HG02610 (cell line): ENCODE results near the gene OXA1L.
"Not testable (repeated sequence)": the region's sequence is repeated elsewhere in the genome, so short reads cannot be mapped to it uniquely, and the experiment has no call there.

Source experiments
- ATAC-seq: cut with Tn5 transposase; IDR thresholded peaks from one replicate; pipeline ENCODE4 v1.9.1; 2021; ENCODE audit warnings: mild to moderate bottlenecking, moderate library complexity; ENCODE audit not compliant: unreplicated experiment

OXA1L gene

GRCh38 chr14:22766457-22767322 lies at the start of gene OXA1L:
Gene OXA1L (plus strand): TSS chr14:22766688. CDS start chr14:22766702, 14 bp downstream.
- peak; percentile 81 for ATAC-seq

- ATAC-seq: no peak
Measured at GRCh38 chr14:22718091-22718490, 48.4 kb upstream of the OXA1L start.

DNA sequence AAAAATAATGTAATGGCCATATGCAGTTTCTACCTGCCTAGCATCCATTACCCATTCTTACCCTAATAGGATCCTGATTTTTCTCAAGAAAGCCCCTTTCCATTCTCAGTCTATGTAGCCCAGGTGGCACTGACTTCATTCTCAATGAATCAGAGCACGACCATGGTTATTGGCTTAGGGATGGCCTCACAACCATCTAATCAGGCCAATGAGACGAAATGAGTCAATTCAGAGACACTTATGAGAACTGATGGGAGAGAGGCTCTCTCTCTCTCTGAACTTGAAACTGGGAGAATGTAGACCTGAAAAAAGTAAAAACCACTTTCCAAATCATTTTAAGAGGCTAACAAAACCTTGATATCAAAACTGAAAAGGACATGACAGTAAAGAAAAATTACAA lies 45.3 kb upstream of the OXA1L start:
- no peak for ATAC-seq

DNA sequence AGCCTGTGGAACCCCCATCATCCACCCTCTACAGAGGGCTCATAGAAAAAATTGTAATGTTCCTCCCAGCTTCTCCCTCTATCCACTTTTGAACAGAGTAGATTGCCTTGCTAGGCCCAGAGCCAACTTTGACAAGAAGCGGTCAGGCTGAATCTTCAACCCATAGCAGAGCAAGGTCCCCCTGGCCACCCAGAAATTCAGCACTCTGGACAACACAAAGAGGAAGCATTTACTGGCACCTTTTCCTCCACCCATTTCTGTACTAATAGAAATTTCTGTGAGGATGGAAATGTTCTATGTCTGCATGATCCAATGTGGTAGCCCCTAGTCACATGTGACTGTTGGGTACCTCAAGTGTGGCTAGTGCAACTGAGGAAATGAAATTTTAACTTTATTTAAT lies 42.7 kb upstream of the OXA1L start:
- ATAC-seq: no peak

- ATAC-seq: not testable (repeated sequence)
Measured at GRCh38 chr14:22724847-22725246, 41.6 kb upstream of the OXA1L start.

- ATAC-seq: not testable (repeated sequence)
Measured at GRCh38 chr14:22725374-22725773, 41.1 kb upstream of the OXA1L start.

DNA sequence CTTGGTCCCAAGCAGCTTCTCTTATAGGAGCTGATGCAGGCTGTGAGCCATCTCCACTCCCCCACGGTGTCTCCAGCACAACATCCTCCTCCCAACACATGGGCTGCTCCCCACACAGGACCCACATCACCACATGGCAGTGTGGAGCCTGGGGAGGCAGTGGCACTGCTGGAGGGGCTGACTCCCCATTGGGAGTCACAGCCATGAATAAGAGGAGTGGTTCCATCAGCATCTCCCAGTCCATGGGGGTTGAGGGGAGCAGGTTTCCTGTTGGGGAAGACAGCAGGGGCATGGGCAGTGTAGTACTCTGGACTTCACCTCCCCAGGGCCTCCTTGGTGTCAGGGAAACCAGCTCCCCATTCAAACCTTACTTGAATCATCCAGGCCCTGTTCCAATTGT lies 40.5 kb upstream of the OXA1L start:
- ATAC-seq: no peak

GRCh38 chr14:22732062-22732461 lies 34.4 kb upstream of the OXA1L start:
- not testable (repeated sequence) for ATAC-seq

- ATAC-seq: no peak
Measured at GRCh38 chr14:22733829-22734228, 32.7 kb upstream of the OXA1L start.

GRCh38 chr14:22735096-22735495 lies 31.4 kb upstream of the OXA1L start:
- no peak for ATAC-seq

DNA sequence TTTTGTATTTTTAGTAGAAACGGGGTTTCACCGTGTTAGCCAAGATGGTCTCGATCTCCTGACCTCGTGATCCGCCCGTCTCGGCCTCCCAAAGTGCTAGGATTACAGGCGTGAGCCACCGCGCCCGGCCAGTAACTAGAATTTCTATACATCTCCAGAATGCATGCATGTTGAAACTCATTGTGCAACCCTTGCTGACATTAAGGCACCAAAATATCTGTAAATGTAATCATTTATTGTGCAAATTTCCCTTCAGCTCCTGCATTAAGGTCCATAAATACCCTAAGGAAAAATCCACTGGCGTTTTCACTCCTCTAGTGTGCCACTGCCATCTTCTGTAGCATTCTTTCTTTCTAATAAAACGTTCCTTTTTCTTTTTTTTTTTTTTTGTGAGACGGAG lies 30.1 kb upstream of the OXA1L start:
- not testable (repeated sequence) for ATAC-seq

GRCh38 chr14:22737052-22737451 lies 29.4 kb upstream of the OXA1L start:
- peak; percentile 85 for ATAC-seq

DNA sequence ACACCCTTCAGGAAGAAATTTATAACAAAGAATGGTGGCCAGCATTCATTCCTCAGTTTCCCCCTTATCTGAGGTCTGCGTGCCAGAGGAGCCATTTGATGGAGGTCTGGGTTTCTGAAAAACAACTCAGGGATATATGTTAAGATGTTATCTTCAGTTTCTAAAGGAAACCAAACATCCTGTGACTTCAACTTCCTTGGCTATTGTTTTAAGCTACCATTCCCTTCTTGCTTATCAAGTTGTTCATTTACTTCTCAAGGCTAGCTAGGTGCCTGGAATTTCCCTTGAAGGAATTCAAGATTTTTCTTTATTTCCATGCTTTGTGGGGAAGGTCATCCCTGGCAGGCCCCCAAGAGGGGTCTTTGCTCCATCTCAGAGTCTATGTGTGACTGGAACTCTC lies 27.1 kb upstream of the OXA1L start:
- ATAC-seq: no peak

DNA sequence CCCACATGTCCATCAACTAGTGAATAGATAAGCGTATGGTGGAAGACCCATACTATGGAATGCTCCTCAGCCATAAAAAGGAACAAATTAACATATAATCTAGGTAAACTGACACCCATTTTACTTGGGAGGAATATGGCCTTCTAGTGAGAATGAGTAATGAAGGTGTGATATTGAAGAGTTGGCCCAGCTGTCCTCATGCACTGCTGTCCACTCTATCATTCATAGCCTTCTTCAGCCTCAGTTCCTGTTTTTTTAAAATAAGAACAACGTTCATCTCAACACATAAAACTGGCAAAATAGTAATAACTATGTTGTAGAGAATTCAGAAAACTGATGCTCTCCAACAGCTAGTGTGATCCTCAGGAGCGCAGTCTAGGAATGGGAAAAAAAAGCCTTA lies 26.5 kb upstream of the OXA1L start:
- ATAC-seq: no peak

GRCh38 chr14:22747769-22748168 lies 18.7 kb upstream of the OXA1L start:
- no peak for ATAC-seq

DNA sequence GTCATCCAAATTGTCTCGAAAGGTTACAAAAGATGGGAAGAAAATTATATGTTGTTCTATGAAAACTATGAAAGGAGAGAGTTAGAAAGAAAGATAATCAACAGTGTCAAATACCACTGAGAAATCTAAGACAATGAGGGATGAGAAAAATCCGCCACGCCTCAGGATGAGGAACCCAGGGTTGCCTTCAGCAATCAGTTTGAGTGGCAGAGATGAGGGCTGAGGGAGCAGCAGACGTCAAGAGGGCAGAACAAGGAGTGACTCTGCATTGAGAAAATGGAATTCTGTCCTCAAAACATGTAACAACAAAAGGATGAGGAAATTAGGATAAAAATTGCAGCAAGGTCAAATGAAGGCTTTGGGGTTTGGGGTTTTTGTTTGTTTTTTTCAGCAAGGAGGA lies 18.3 kb upstream of the OXA1L start:
- no peak for ATAC-seq

- ATAC-seq: no peak
Measured at GRCh38 chr14:22748631-22749068, 17.8 kb upstream of the OXA1L start.

DNA sequence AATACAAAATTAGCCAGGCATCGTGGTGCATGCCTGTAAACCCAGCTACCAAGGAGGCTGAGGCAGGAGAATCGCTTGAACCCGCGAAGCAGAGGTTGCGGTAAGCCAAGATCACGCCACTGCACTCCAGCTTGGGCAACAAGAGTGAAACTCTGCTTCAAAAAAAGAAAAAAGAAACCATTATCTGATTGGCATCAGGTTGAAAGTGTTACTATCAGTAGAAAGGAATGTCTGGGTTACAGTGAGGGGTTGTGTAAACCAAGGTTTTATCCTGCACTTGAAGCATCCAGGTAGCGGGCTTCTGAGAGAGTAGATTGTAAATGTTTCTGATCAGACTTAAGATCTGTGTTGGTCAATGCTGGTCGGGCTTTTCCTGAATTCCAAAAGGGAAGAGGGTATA lies 14.1 kb upstream of the OXA1L start:
- ATAC-seq: no peak

DNA sequence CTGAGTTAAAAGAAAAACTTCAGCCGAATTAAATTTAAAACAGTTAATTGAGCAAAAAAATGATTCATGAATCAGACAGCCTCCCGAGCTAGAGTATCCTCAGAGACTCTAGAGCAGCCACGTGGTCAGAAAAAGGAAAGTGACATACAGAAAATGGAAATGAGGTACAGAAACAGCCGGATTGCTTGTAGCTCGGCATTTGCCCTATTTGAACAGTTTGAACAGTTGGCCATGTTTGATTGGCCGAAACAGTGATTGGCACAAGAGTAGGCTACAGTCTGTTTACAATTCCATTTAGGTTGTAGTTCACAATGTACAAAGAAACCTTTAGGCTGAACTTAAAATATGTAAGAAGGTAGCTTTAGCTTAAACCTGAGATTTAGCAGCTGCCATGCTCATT lies 12.9 kb upstream of the OXA1L start:
- ATAC-seq: no peak

DNA sequence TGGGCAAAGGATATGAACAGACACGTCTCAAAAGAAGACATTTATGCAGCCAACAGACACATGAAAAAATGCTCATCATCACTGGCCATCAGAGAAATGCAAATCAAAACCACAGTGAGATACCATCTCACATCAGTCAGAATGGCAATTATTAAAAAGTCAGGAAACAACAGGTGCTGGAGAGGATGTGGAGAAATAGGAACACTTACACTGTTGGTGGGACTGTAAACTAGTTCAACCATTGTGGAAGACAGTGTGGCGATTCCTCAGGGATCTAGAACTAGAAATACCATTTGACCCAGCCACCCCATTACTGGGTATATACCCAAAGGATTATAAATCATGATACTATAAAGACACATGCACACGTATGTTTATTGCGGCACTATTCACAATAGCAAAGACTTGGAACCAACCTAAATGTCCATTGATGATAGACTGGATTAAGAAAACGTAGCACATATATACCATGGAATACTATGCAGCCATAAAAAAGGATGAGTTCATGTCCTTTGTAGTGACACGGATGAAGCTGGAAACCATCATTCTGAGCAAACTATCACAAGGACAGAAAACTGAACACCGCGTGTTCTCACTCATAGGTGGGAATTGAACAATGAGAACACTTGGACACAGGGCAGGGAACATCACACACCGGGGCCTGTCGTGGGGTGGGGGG lies 8.4 kb upstream of the OXA1L start:
- ATAC-seq: not testable (repeated sequence)

DNA sequence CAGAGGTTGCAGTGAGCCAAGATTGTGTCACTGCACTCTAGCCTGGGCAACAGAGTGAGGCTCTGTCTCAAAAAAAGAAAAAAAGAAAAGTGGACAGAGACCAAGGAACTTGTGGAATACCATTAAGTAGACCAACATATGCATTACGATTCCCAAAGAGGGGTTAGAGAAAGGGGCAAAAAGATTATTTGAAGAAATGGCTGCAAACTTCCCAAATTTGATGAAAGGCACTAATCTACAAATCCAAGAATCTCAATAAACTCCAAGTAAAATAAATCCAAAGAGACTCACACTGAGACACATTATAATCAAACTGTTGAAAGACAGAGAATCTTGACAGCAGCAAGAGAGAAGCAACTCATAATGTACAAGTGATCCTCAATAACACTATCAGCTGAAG lies 4.8 kb upstream of the OXA1L start:
- no peak for ATAC-seq

- no peak for ATAC-seq
Measured at GRCh38 chr14:22764382-22764781, 2.1 kb upstream of the OXA1L start.
